H1 (cell line): ENCODE measurements around the gene MRPS2. TPM values are rescaled to one million over a fixed set of nuclear protein-coding genes. Genes with fewer than 3 reads are reported as not detected.

Experiments used
- CTCF ChIA-PET: fragments of 300-600 bp; sonication (Branson Sonifier 250); formaldehyde crosslinking; loops from one replicate; lab custom pipeline; 2021; ENCODE audit not compliant: partially characterized antibody; lab: Charles Lee
- POLR2A ChIA-PET: fragments of 300-600 bp; sonication (Branson Sonifier 250); formaldehyde crosslinking; loops from one replicate; lab custom pipeline; 2021; ENCODE audit warnings: inconsistent platforms; ENCODE audit not compliant: partially characterized antibody; lab: Charles Lee
- DNase-seq, 2 experiments: peaks; one replicate each; pipeline versions ENCODE4 v3.0.0 to v3.0.0-alpha.2; 2010 to 2022; ENCODE audit warnings: low spot score in 2 of 2, low read depth in 1 of 2, mixed read lengths in 1 of 2
- FAIRE-seq: peaks from 2 replicates; lab custom pipeline; 2011; peaks lifted over from hg19 to GRCh38; lab: Jason Lieb, UNC
- H2AFZ ChIP-seq: 2 replicates; pipeline ENCODE4 v1.8.1; 2012; ENCODE audit warnings: low read length, inconsistent platforms
- H2AK5ac ChIP-seq: 2 replicates; pipeline ENCODE4 v1.6.1; 2013; ENCODE audit warnings: low read depth, low read length
- H2BK120ac ChIP-seq: replicated peaks from 2 replicates; pipeline ENCODE3; 2013; ENCODE audit warnings: low read depth, low read length, inconsistent platforms
- H2BK12ac ChIP-seq: 2 replicates; pipeline ENCODE4 v1.6.1; 2013; ENCODE audit warnings: low read depth, low read length
- H2BK15ac ChIP-seq: 2 replicates; pipeline ENCODE4 v1.6.1; 2013; ENCODE audit warnings: low read length
- H2BK20ac ChIP-seq: 2 replicates; pipeline ENCODE4 v1.6.1; 2013; ENCODE audit warnings: low read length
- H2BK5ac ChIP-seq: 2 replicates; pipeline ENCODE4 v1.6.1; 2013; ENCODE audit warnings: low read depth, low read length
- H3K14ac ChIP-seq: 2 replicates; pipeline ENCODE4 v1.6.1; 2013; ENCODE audit warnings: inconsistent platforms; ENCODE audit not compliant: insufficient read length
- H3K18ac ChIP-seq: 2 replicates; pipeline ENCODE4 v1.6.1; 2013; ENCODE audit warnings: low read length; ENCODE audit errors: extremely low read depth
- H3K23ac ChIP-seq: 2 replicates; pipeline ENCODE4 v1.6.1; 2013; ENCODE audit warnings: inconsistent platforms; ENCODE audit not compliant: insufficient read length
- H3K23me2 ChIP-seq: 2 replicates; pipeline ENCODE4 v1.6.1; 2013; ENCODE audit warnings: low read depth, low read length
- H3K27ac ChIP-seq: 2 replicates; pipeline ENCODE4 v1.6.1; 2011; ENCODE audit warnings: low read depth, low read length, inconsistent platforms
- H3K27me3 ChIP-seq, 4 experiments: replicated peaks in 1 of 4; 1 replicate in 1 of 4; 2 replicates in 3 of 4; pipeline versions ENCODE4 v1.6.1 to v1.8.1; 2011 to 2013; ENCODE audit warnings: low read length in 3 of 4, mild to moderate bottlenecking in 3 of 4, inconsistent platforms in 2 of 4, mixed read lengths in 2 of 4, moderate library complexity in 1 of 4; ENCODE audit not compliant: control insufficient read depth in 3 of 4, insufficient read depth in 3 of 4; ENCODE audit errors: extremely low read depth in 1 of 4
- H3K36me3 ChIP-seq, 4 experiments: 2 replicates each; pipeline versions ENCODE4 v1.6.1 to v1.8.1; 2011 to 2013; ENCODE audit warnings: mild to moderate bottlenecking in 4 of 4, low read length in 3 of 4, moderate library complexity in 2 of 4, control low read depth in 1 of 4, inconsistent platforms in 1 of 4; ENCODE audit not compliant: insufficient read depth in 4 of 4, control insufficient read depth in 2 of 4
- H3K4ac ChIP-seq: replicated peaks from 2 replicates; pipeline ENCODE3; 2013; ENCODE audit warnings: low read length, low read depth, mixed read lengths, inconsistent platforms; ENCODE audit not compliant: insufficient read length
- H3K4me1 ChIP-seq, 4 experiments: replicated peaks in 1 of 4; 1 replicate in 1 of 4; 2 replicates in 3 of 4; pipeline versions ENCODE4 v1.6.1 to v1.8.1; 2011 to 2013; ENCODE audit warnings: low read length in 3 of 4, inconsistent platforms in 2 of 4, mixed read lengths in 1 of 4; ENCODE audit not compliant: insufficient read depth in 4 of 4, control insufficient read depth in 3 of 4
- H3K4me2 ChIP-seq, 2 experiments: 2 replicates each; pipeline versions ENCODE4 v1.6.1 to v1.8.1; 2011 to 2013; ENCODE audit warnings: low read depth in 2 of 2, low read length in 2 of 2, control low read depth in 1 of 2, inconsistent platforms in 1 of 2, mild to moderate bottlenecking in 1 of 2; ENCODE audit not compliant: insufficient read depth in 1 of 2
- H3K4me3 ChIP-seq, 4 experiments: fragments of 200-600, 300-600 bp in 1 of 4; sonication (generic), shearing (Covaris generic), sonication (Bioruptor Twin) in 1 of 4; 2 replicates each; pipeline versions ENCODE4 v1.5.1 to v1.8.1; 2011 to 2016; ENCODE audit warnings: low read length in 4 of 4, low read depth in 3 of 4, control low read depth in 2 of 4, inconsistent platforms in 2 of 4, mild to moderate bottlenecking in 2 of 4, mixed read lengths in 1 of 4, moderate library complexity in 1 of 4; ENCODE audit not compliant: insufficient read depth in 2 of 4; ENCODE audit errors: extremely low read depth in 1 of 4
- H3K56ac ChIP-seq: replicated peaks from 2 replicates; pipeline ENCODE3; 2013; ENCODE audit warnings: low read depth, mild to moderate bottlenecking, mixed read lengths, low read length, inconsistent platforms; ENCODE audit not compliant: insufficient read length
- H3K79me1 ChIP-seq: 2 replicates; pipeline ENCODE4 v1.6.1; 2013; ENCODE audit warnings: low read depth, low read length, control low read depth
- H3K79me2 ChIP-seq, 2 experiments: 2 replicates each; pipeline versions ENCODE4 v1.6.1 to v1.8.1; 2012 to 2013; ENCODE audit warnings: low read length in 2 of 2, mild to moderate bottlenecking in 2 of 2, inconsistent platforms in 1 of 2; ENCODE audit not compliant: insufficient read depth in 2 of 2, control insufficient read depth in 1 of 2
- H3K9ac ChIP-seq, 4 experiments: replicated peaks in 1 of 4; 1 replicate in 1 of 4; 2 replicates in 3 of 4; pipeline versions ENCODE4 v1.6.1 to v1.8.1; 2011 to 2013; ENCODE audit warnings: low read depth in 3 of 4, low read length in 3 of 4, control low read depth in 2 of 4, mild to moderate bottlenecking in 2 of 4, moderate library complexity in 2 of 4, inconsistent platforms in 1 of 4; ENCODE audit errors: extremely low read depth in 1 of 4
- H3K9me3 ChIP-seq, 2 experiments: 2 replicates each; pipeline versions ENCODE4 v1.6.1 to v1.8.1; 2012 to 2013; ENCODE audit warnings: mild to moderate bottlenecking in 2 of 2, moderate library complexity in 2 of 2, control low read depth in 1 of 2, inconsistent platforms in 1 of 2, low read depth in 1 of 2, low read length in 1 of 2, mixed read lengths in 1 of 2; ENCODE audit not compliant: insufficient read depth in 2 of 2
- H4K20me1 ChIP-seq, 2 experiments: replicated peaks in 1 of 2; 2 replicates each; pipeline versions ENCODE3 to v1.8.1; 2011 to 2013; ENCODE audit warnings: inconsistent platforms in 2 of 2, low read length in 2 of 2, mild to moderate bottlenecking in 1 of 2; ENCODE audit not compliant: insufficient read depth in 2 of 2, control insufficient read depth in 1 of 2
- H4K5ac ChIP-seq: 2 replicates; pipeline ENCODE4 v1.6.1; 2013; ENCODE audit warnings: low read length, low read depth, mixed read lengths, inconsistent platforms; ENCODE audit not compliant: insufficient read length
- H4K8ac ChIP-seq: 2 replicates; pipeline ENCODE4 v1.8.0; 2013; ENCODE audit warnings: mild to moderate bottlenecking, moderate library complexity, low read length, inconsistent platforms; ENCODE audit not compliant: insufficient read depth; ENCODE audit errors: extremely low read depth
- H4K91ac ChIP-seq: replicated peaks from 2 replicates; pipeline ENCODE3; 2013; ENCODE audit warnings: low read length, mixed read lengths, inconsistent platforms; ENCODE audit not compliant: insufficient read length
- CEBPB ChIP-seq: IDR thresholded peaks from 2 replicates; pipeline ENCODE4 v1.6.1; 2012; ENCODE audit warnings: low read depth, low read length
- WGBS, 2 experiments: shearing (Covaris generic) in 1 of 2; methylation state at CpG; one replicate each; pipeline versions ENCODE4 v1.1.6 to v1.1.7; 2013 to 2015; ENCODE audit warnings: low lambda C conversion rate in 2 of 2, mixed read lengths in 2 of 2, inconsistent platforms in 1 of 2, low coverage in 1 of 2, missing lambda C conversion rate in 1 of 2; ENCODE audit not compliant: insufficient replicate concordance in 2 of 2, insufficient coverage in 1 of 2, insufficient read length in 1 of 2; ENCODE audit errors: extremely low coverage in 1 of 2, missing lambda C conversion rate in 1 of 2; 5-methylcytosine and 5-hydroxymethylcytosine counted together
- polyA plus RNA-seq, 7 experiments: library from polyadenylated mRNA; depleted of rRNA in 3 of 7; stranded (reverse) in 5 of 7; unstranded in 2 of 7; fragments of >200 nt in 5 of 7; fragments of 200-250 nt in 2 of 7; gene quantifications; 1 replicate in 5 of 7; 2 replicates in 1 of 7; 4 replicates in 1 of 7; pipeline versions ENCODE4 v1.2.1 to v1.2.3, GENCODE V29; 2011 to 2013; ENCODE audit warnings: missing spikeins in 2 of 7, mixed read lengths in 2 of 7
- total RNA-seq: library from RNA; stranded (reverse); fragmentation: NEBNext Ultra II Directional; extraction: Animal tissue kit (Norgen Biotek cat#: 25700); gene quantifications from 2 replicates; pipeline ENCODE4 v1.2.1, GENCODE V29; 2021

MRPS2 gene
- total and polyA plus RNA-seq, 2 of the 8 experiments (the other 6 are each of a cell fraction or from before 2014, with no cell fraction given) = 78.6 to 476 TPM

DNA sequence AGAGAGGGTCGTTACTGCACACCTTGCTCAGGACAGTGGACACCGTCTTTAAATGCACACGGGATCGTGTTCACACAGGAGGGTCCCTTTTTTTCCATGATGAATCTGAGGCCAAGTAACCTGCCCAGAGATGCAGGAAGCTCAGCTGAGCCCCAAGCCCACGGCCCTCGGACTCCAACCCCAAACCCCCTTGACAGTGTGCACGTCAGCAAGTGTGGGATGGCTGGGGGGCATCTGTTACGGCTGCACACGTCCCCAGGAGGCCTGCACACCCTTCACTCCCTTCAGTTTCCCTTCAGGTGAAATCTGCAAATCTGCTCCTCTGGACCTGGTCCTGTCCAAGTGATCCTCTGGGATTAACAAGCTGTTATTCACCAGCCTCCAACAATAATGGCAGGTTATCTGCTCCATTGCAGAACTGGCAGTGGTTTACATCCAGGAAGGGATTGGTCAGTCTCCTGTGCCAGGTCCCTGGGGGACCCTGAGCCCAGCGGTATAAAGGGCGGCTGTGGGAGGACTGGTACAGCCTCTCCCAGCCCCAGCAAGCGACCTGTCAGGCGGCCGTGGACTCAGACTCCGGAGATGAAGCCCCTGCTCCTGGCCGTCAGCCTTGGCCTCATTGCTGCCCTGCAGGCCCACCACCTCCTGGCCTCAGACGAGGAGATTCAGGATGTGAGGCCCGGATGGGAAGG lies 20.6 kb downstream of the MRPS2 start, which contains the start of gene LCN1:
LCN1 (plus strand) TSS at position 525 of the 692 bp plus-strand sequence; CDS start at position 583, 58 bp downstream.
- Histone ChIP-seq H3K79me1 (no peaks in the 10 kb centered on the region), H3K27ac (no peak within 1 kb of the TSS), H3K23me2 (no peaks in the 10 kb centered on the region; the same call in 1 of the 2 replicates), H4K20me1 (no peaks in the 10 kb centered on the region), H4K8ac (no peak within 1 kb of the TSS), H2BK12ac (no peak within 1 kb of the TSS), H3K18ac (no peak within 1 kb of the TSS), H4K91ac (no peak within 1 kb of the TSS), H2BK15ac (no peak within 1 kb of the TSS), H3K36me3 (no peaks in the 10 kb centered on the region), H3K27me3 (no peaks in the 10 kb centered on the region), H3K9ac (no peak within 1 kb of the TSS), H2BK120ac (no peak within 1 kb of the TSS), H2AK5ac (no peak within 1 kb of the TSS), H2AFZ (no peak within 1 kb of the TSS), H2BK20ac (no peak within 1 kb of the TSS), H3K4me2 (no peak within 1 kb of the TSS), H3K14ac (no peak within 1 kb of the TSS), H4K5ac (no peak within 1 kb of the TSS), H2BK5ac (no peak within 1 kb of the TSS), H3K4me3 (no peak within 1 kb of the TSS), H3K23ac (no peak within 1 kb of the TSS), H3K9me3 (no peaks in the 10 kb centered on the region), H3K4me1 (peaks cover 0 to 3% (median 1%) of the 10 kb centered on the region in 4 experiments; a peak in 2 of 7 replicates), H3K4ac (no peak within 1 kb of the TSS), H3K79me2 (no peaks in the 10 kb centered on the region), H3K56ac (no peak within 1 kb of the TSS)
- no peak for TF ChIP-seq CEBPB
- DNase-seq (peak in 1 of 2 experiments; percentile 36), FAIRE-seq (no peak)
- POLR2A ChIA-PET = no interaction called here
- WGBS, 2 experiments = 91% methylated on average over 17 of the region's 18 CpGs; no CpG with 5 or more reads in 1 of the 2 experiments
- CTCF ChIA-PET = no interaction called here
